ENCODE data around the gene LPCAT1. TPM values are rescaled to one million over a fixed set of nuclear protein-coding genes. Genes with fewer than 3 reads are reported as not detected.

The LPCAT1 gene
- total and polyA plus RNA-seq, 2 of the 13 experiments (the other 11 are each of a cell fraction or from before 2014, with no cell fraction given) = 29.8 to 90.6 TPM

GRCh38 chr5:1555011-1555807 lies 31.4 kb upstream of the LPCAT1 start (continued):
- TF ChIP-seq ZBTB10 (CRISPR knock-in tag; IDR thresholded peaks at IDR 0.05; ENCODE audit: borderline replicate concordance) (no peak), NR2F1 (CRISPR knock-in tag; IDR thresholded peaks at IDR 0.05) (peak; percentile 90 to 93), PPARG (CRISPR knock-in tag; conservative IDR thresholded peaks at IDR 0.05) (peak; percentile 87), ZBTB7B (CRISPR knock-in tag; IDR thresholded peaks at IDR 0.05) (peak; percentile 86), POGZ (CRISPR knock-in tag; IDR thresholded peaks at IDR 0.05) (peak; percentile 83), CREBL2 (CRISPR knock-in tag; IDR thresholded peaks at IDR 0.05; ENCODE audit: borderline replicate concordance) (no peak; the same call in 1 of the 2 replicates), ZBTB25 (CRISPR knock-in tag; IDR thresholded peaks at IDR 0.05) (peak; percentile 77; the same call in 1 of the 2 replicates), ZNF580 (CRISPR knock-in tag; IDR thresholded peaks at IDR 0.05; ENCODE audit: borderline replicate concordance, low read depth) (peak; percentile 86; the same call in 1 of the 2 replicates), AKNA (CRISPR knock-in tag; IDR thresholded peaks at IDR 0.05; ENCODE audit: borderline replicate concordance) (no peak), ZFP91 (CRISPR knock-in tag; IDR thresholded peaks at IDR 0.05; ENCODE audit: borderline replicate concordance) (peak; percentile 90), FOXM1 (CRISPR knock-in tag; IDR thresholded peaks at IDR 0.05) (no peak), SCMH1 (CRISPR knock-in tag; IDR thresholded peaks at IDR 0.05; ENCODE audit: borderline replicate concordance) (no peak), KMT2B (CRISPR knock-in tag; IDR thresholded peaks at IDR 0.05) (peak; percentile 51; the same call in 1 of the 2 replicates), ETS1 (CRISPR knock-in tag; IDR thresholded peaks at IDR 0.05) (0 out of 2 replicates have a peak, but pooled peaks have one; percentile 73), ZSCAN25 (CRISPR knock-in tag; IDR thresholded peaks at IDR 0.05) (peak; percentile 84)

Data from HepG2 (cell line).